Activated T-cell treated with anti-CD3 and anti-CD28 coated beads, Interleukin-2, amount 50 U/mL, for 48 hours (primary cell): ENCODE results near the gene MALRD1.
"Not testable (repeated sequence)": the region's sequence is repeated elsewhere in the genome, so short reads cannot be mapped to it uniquely, and the experiment has no call there.

Source experiments
- DNase-seq, 2 experiments: peaks; one replicate each; pipeline ENCODE4 v3.0.0-alpha.2; 2020

Gene MALRD1

GRCh38 chr10:19724287-19724686 lies 675.7 kb downstream of the MALRD1 start:
- DNase-seq = no peak

GRCh38 chr10:19728376-19728775 lies 679.8 kb downstream of the MALRD1 start:
- no peak for DNase-seq

GRCh38 chr10:19728964-19729363 lies 680.4 kb downstream of the MALRD1 start:
- DNase-seq = no peak

GRCh38 chr10:19730167-19730906 lies 681.7 kb downstream of the MALRD1 start:
- DNase-seq = no peak

GRCh38 chr10:19730907-19731217 lies 682.3 kb downstream of the MALRD1 start:
- no peak for DNase-seq

- DNase-seq = no peak
Observed at GRCh38 chr10:19731560-19731959, 683.0 kb downstream of the MALRD1 start.

- no peak for DNase-seq
Observed at GRCh38 chr10:19738440-19738839, 689.8 kb downstream of the MALRD1 start.

GRCh38 chr10:19739232-19739631 lies 690.6 kb downstream of the MALRD1 start:
- not testable (repeated sequence) for DNase-seq

- not testable (repeated sequence) for DNase-seq
Observed at GRCh38 chr10:19742144-19742543, 693.5 kb downstream of the MALRD1 start.

GRCh38 chr10:19745672-19746071 lies 697.1 kb downstream of the MALRD1 start:
- no peak for DNase-seq

GRCh38 chr10:19749185-19749729 lies 700.7 kb downstream of the MALRD1 start:
- DNase-seq = no peak

GRCh38 chr10:19750972-19751371 lies 702.4 kb downstream of the MALRD1 start:
- no peak for DNase-seq

- DNase-seq = no peak
Observed at GRCh38 chr10:19756919-19757318, 708.3 kb downstream of the MALRD1 start.

GRCh38 chr10:19762026-19762425 lies 713.4 kb downstream of the MALRD1 start:
- DNase-seq = no peak

- no peak for DNase-seq
Observed at GRCh38 chr10:19764111-19764510, 715.5 kb downstream of the MALRD1 start.

GRCh38 chr10:19767876-19768275 lies 719.3 kb downstream of the MALRD1 start:
- no peak for DNase-seq

GRCh38 chr10:19769826-19770225 lies 721.2 kb downstream of the MALRD1 start:
- not testable (repeated sequence) for DNase-seq

GRCh38 chr10:19772972-19773371 lies 724.4 kb downstream of the MALRD1 start:
- DNase-seq = no peak

GRCh38 chr10:19775296-19775695 lies 726.7 kb downstream of the MALRD1 start:
- DNase-seq = no peak

GRCh38 chr10:19777806-19778205 lies 729.2 kb downstream of the MALRD1 start:
- DNase-seq = no peak

- DNase-seq = no peak
Observed at GRCh38 chr10:19778996-19779395, 730.4 kb downstream of the MALRD1 start.

- no peak for DNase-seq
Observed at GRCh38 chr10:19782430-19783089, 734.0 kb downstream of the MALRD1 start.

- DNase-seq = no peak
Observed at GRCh38 chr10:19783721-19784120, 735.1 kb downstream of the MALRD1 start.
